GM18873 (cell line): ENCODE measurements around the gene SHH.

Experiments
- ATAC-seq: cut with Tn5 transposase; IDR thresholded peaks from one replicate; pipeline ENCODE4 v1.9.1; 2021; ENCODE audit warnings: mild to moderate bottlenecking, moderate library complexity, moderate number of reproducible peaks; ENCODE audit not compliant: unreplicated experiment, low FRiP score

The SHH gene

GRCh38 chr7:155770241-155770640, 42.0 kb downstream of the SHH start:
- ATAC-seq, result no peak

GRCh38 chr7:155769701-155770100, 42.6 kb downstream of the SHH start:
- ATAC-seq, result no peak

GRCh38 chr7:155766966-155767916, 45.0 kb downstream of the SHH start:
- ATAC-seq, result no peak

GRCh38 chr7:155766386-155766785, 45.9 kb downstream of the SHH start:
- no peak for ATAC-seq

- ATAC-seq, result no peak
These were observed 46.8 kb downstream of the SHH start for GRCh38 chr7:155765458-155765857.

GRCh38 chr7:155764438-155764793, 47.8 kb downstream of the SHH start:
- ATAC-seq, result no peak

GRCh38 chr7:155763691-155764437, 48.4 kb downstream of the SHH start:
- ATAC-seq, result no peak

- ATAC-seq, result no peak
These were observed 49.1 kb downstream of the SHH start for GRCh38 chr7:155763122-155763521.

- ATAC-seq, result no peak
These were observed 49.6 kb downstream of the SHH start for GRCh38 chr7:155762655-155763054.

GRCh38 chr7:155762036-155762435, 50.2 kb downstream of the SHH start:
- no peak for ATAC-seq

- no peak for ATAC-seq
These were observed 51.1 kb downstream of the SHH start for GRCh38 chr7:155761162-155761561.

- ATAC-seq, result no peak
These were observed 52.4 kb downstream of the SHH start for GRCh38 chr7:155759740-155760430.

GRCh38 chr7:155758348-155758747, 53.9 kb downstream of the SHH start:
- ATAC-seq, result no peak

GRCh38 chr7:155756322-155756721, 55.9 kb downstream of the SHH start:
- ATAC-seq, result no peak

GRCh38 chr7:155755026-155755425, 57.2 kb downstream of the SHH start:
- ATAC-seq, result no peak

- ATAC-seq, result no peak
These were observed 58.1 kb downstream of the SHH start for GRCh38 chr7:155754165-155754564.

- no peak for ATAC-seq
These were observed 58.8 kb downstream of the SHH start for GRCh38 chr7:155753446-155753965.

- ATAC-seq, result peak; percentile 47
These were observed 59.4 kb downstream of the SHH start for GRCh38 chr7:155752756-155753445.

- no peak for ATAC-seq
These were observed 60.9 kb downstream of the SHH start for GRCh38 chr7:155751409-155751808.
